Duodenal mucosa (tissue), 2 donors: Measurements from ENCODE around the gene OSBP2.
A peak's percentile ranks its signal among the peaks of the same experiment; 100 is the strongest.
"Not testable (repeated sequence)": the region's sequence is repeated elsewhere in the genome, so short reads cannot be mapped to it uniquely, and the experiment has no call there.

ENCODE experiments used
- H3K27ac ChIP-seq: one replicate; pipeline ENCODE4 v1.7.0; 2013; ENCODE audit warnings: low read depth, low read length
- H3K27me3 ChIP-seq, 2 donors: one replicate each; pipeline ENCODE4 v1.7.0; 2013; ENCODE audit warnings: low read length in 2 of 2, control low read depth in 1 of 2; ENCODE audit not compliant: insufficient read depth in 2 of 2, control insufficient read depth in 1 of 2
- H3K36me3 ChIP-seq, 2 donors: one replicate each; pipeline ENCODE4 v1.7.0; 2013; ENCODE audit warnings: low read length in 2 of 2, control low read depth in 1 of 2; ENCODE audit not compliant: insufficient read depth in 2 of 2, control insufficient read depth in 1 of 2
- H3K4me1 ChIP-seq, 2 donors: one replicate each; pipeline ENCODE4 v1.7.0; 2013; ENCODE audit warnings: low read length in 2 of 2, control low read depth in 1 of 2; ENCODE audit not compliant: insufficient read depth in 2 of 2, control insufficient read depth in 1 of 2
- H3K4me3 ChIP-seq, 2 donors: one replicate each; pipeline ENCODE4 v1.7.0; 2013; ENCODE audit warnings: low read length in 2 of 2, low read depth in 1 of 2
- H3K9ac ChIP-seq, 2 donors: one replicate each; pipeline ENCODE4 v1.7.0; 2013; ENCODE audit warnings: low read length in 2 of 2, low read depth in 1 of 2
- H3K9me3 ChIP-seq, 2 donors: one replicate each; pipeline ENCODE4 v1.7.0; 2013; ENCODE audit warnings: low read length in 2 of 2, control low read depth in 1 of 2; ENCODE audit not compliant: control insufficient read depth in 1 of 2

OSBP2 gene

DNA sequence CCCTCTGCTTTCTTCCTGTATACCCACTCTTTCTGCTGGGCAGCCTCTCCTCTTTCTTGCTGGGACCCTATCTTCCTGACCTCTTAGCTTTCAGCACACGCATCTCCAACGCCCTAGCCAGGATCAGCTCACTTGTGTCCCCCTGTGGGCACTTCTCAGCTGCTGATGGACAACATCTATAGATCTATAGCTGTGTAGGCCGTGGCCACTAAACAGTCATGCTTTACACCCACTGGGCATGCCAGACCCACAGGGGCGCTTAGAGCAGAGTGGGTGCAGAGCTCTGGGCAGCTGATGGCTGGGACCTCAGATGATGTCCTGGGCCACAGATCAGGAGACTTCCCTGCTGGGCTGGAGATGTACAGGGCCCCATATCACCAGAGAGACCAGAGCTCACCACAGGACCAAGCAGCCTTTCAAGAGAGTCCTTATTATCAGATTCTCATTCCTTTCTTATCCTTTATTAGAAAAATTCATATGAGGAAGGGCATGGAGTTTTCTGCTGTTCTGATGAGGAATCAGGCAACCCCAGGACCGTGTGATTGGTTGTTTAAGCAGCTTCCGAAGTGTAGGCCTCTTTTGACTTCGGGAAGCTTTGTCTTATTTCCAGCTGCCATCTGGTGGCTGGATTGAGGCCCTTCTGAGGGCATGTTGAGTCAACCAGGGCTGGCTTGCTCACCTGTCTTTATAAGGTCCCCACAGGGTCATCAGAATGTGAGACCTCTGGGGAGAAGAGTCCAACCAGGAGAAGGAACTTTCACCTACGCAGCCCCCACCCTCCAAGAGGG lies 60.5 kb downstream of the OSBP2 start:
- H3K27me3 ChIP-seq: no peaks in the 10 kb centered on the region
- H3K4me1 ChIP-seq: no peaks in the 10 kb centered on the region
- H3K27ac ChIP-seq: no peak overlapping the region
- H3K4me3 ChIP-seq: no peak overlapping the region
- H3K36me3 ChIP-seq: no peaks in the 10 kb centered on the region
- no peaks in the 10 kb centered on the region for H3K9me3 ChIP-seq
- H3K9ac ChIP-seq: no peak overlapping the region

DNA sequence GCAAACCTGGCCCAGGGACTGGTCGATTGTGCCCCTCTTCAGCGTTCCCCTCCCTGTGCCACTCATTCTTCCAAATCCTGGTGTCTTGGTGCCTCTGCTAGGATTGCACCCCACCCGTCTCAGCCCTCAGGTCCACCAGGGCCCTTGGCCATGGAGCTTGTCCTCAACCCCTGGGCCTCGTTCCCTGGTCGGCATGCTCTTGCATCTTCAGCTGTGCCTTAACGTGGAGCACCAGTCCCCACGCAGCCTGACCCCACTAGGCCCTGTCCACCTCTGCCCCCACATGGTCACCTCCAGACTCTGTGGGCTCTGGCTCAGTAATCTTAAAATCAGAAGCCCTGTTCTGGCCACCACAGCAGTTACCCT lies 61.1 kb downstream of the OSBP2 start:
- no peaks in the 10 kb centered on the region for H3K27me3 ChIP-seq
- no peak overlapping the region for H3K4me3 ChIP-seq
- no peaks in the 10 kb centered on the region for H3K4me1 ChIP-seq
- H3K27ac ChIP-seq: no peak overlapping the region
- no peaks in the 10 kb centered on the region for H3K36me3 ChIP-seq
- H3K9me3 ChIP-seq: no peaks in the 10 kb centered on the region
- no peak overlapping the region for H3K9ac ChIP-seq

DNA sequence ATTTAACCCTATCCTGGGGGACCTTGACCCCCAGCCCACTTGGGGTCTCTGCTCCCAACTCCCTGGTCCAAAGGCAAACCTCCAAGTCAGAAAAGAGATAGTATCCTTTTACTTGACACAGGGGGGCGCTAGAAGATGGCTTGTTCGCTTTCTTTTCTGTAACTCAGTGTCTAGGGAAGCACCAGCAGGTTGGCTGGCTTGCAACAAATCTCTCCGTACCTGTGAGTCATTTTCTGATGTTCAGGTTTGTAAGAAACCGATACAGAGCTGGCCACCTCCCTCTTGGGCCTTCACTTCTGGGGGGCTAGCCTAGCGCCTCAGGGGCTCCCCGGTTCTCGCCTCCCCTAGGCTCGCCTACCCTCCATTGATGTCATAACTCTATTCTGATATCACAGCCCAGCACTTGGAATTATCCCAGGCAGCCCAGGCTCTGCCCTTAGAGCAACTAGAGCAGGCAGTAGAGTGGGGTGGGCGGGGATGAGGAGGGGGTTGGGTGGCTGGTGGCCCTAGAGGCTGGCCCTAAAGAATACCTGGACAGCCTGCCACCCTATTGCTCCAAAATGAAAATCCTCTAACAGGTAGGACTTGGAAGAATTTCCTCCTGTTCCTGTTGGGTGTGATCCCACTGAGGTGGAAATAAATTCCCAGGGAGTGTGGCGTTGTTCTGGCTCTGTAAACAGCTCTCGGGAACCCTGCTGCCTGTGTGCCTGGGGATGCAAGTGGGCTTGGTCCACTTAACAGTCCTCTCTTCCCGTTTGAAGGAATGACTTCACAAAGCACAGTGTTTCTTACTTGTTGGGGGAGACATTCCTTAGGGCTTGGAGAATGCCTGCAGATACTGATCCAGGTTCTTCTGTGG lies 69.4 kb downstream of the OSBP2 start:
- no peak overlapping the region for H3K9ac ChIP-seq
- H3K9me3 ChIP-seq: no peaks in the 10 kb centered on the region
- peaks cover 10 to 14% of the 10 kb centered on the region in 2 donors for H3K4me1 ChIP-seq
- no peak overlapping the region for H3K4me3 ChIP-seq
- no peaks in the 10 kb centered on the region for H3K27me3 ChIP-seq
- no peak overlapping the region for H3K27ac ChIP-seq
- no peaks in the 10 kb centered on the region for H3K36me3 ChIP-seq

DNA sequence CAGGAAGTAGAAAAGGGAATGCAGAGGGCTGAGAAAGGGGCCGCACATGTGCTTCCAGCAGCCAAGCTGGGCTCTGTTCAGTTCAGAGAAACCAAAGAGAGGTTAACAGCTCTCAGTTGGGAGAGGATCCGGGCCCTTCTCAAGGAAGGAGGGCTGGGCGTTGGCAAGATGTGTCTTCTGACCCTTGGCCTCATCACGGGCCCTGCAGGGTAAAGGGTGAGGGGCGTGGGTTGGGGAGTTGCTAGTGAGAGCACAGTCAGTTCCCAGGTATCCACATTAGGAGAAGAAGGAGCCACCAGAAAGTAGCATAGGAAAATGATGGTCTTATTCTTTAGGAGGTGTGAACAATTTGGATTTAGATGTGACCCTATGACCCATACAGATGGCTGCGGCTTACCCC lies 73.0 kb downstream of the OSBP2 start:
- no peaks in the 10 kb centered on the region for H3K9me3 ChIP-seq
- no peaks in the 10 kb centered on the region for H3K36me3 ChIP-seq
- peaks cover 10 to 14% of the 10 kb centered on the region in 2 donors for H3K4me1 ChIP-seq
- H3K27ac ChIP-seq: no peak overlapping the region
- H3K27me3 ChIP-seq: no peaks in the 10 kb centered on the region
- no peak overlapping the region for H3K9ac ChIP-seq
- H3K4me3 ChIP-seq: peak overlapping the region in 1 of 2 donors; percentile 15

DNA sequence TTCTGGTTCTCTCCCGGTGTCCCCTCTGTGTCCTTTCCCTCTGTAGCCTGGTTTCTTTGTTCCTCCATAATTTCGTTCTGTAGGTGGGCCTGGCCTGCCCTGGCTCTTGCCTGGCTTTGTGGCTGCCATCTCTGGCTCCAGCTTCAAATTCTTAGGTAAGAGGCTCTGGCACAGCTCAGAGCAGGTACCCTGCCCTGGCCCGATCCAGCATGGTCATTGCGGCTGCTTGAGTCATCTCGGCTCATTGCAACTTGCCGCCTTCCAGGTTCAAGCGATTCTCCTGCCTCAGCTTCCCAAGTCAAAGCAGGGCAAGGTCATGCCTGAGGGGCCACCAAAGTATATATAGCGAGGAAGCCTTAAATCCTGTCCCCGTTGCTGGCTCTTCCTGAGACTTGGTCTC lies 76.0 kb downstream of the OSBP2 start:
- H3K9ac ChIP-seq: no peak overlapping the region
- no peak overlapping the region for H3K4me3 ChIP-seq
- H3K9me3 ChIP-seq: no peaks in the 10 kb centered on the region
- no peaks in the 10 kb centered on the region for H3K27me3 ChIP-seq
- H3K36me3 ChIP-seq: no peaks in the 10 kb centered on the region
- H3K4me1 ChIP-seq: peaks cover 10 to 14% of the 10 kb centered on the region in 2 donors
- no peak overlapping the region for H3K27ac ChIP-seq

DNA sequence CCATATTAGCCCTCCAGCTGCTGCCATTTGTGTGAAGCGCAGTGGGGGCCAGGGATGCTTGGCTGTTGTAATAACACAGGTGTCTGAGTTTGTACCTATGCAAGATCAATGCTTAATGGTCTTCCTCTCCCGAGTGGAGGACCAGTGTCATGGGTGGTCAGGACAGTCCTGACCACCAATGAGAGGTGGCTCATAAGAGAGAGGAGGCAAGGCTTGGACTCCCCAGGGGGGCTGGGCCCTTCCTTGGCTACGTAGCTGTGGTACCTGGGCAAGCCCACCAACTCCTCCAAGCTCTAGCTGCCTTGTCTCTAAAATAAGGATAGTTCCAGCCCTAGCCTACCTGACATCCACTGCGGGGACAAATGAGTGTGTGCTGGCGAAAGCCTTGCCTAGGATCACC lies 79.2 kb downstream of the OSBP2 start:
- no peaks in the 10 kb centered on the region for H3K36me3 ChIP-seq
- no peaks in the 10 kb centered on the region for H3K4me1 ChIP-seq
- no peak overlapping the region for H3K4me3 ChIP-seq
- H3K9ac ChIP-seq: no peak overlapping the region
- H3K27ac ChIP-seq: no peak overlapping the region
- no peaks in the 10 kb centered on the region for H3K9me3 ChIP-seq
- H3K27me3 ChIP-seq: no peaks in the 10 kb centered on the region

DNA sequence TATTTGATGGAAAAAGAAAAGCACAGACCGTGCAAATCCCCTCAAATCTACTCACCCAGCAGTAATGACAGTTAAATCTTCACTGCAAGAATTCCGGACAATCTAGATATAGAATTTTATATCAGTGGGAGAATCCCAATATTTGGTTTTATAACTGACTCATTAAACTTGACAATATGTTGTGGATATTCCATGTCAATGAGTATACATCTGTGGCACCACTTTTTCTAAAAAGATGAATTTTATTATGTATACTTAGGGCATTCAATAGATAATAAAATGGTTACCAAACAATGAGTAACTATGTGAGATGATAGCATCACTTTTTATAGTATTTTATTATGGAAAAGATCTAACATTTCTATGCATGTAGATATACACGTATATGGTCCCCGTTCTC lies 79.9 kb downstream of the OSBP2 start:
- no peaks in the 10 kb centered on the region for H3K9me3 ChIP-seq
- H3K27me3 ChIP-seq: no peaks in the 10 kb centered on the region
- no peaks in the 10 kb centered on the region for H3K36me3 ChIP-seq
- H3K4me1 ChIP-seq: no peaks in the 10 kb centered on the region
- no peak overlapping the region for H3K4me3 ChIP-seq
- H3K27ac ChIP-seq: no peak overlapping the region
- H3K9ac ChIP-seq: no peak overlapping the region

DNA sequence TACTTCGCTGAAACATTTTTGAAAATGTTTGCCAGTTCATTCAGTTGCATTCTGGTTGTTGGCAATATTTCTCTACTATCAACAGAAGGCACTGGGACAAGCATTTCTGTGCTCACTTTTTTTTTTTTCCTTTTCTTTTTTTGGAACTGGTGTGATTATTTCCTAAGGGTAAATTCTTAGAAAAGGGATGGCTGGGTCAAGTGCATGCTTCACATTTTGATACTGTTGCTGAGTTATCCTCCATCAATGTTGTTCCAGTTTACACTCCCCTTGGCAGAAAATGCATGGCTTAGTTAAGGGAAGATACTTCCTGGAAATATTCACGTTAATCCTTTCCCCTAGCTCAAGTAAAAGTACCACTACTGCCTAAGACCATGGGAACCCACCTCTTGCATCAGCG lies 81.8 kb downstream of the OSBP2 start:
- Histone ChIP-seq H3K36me3 (no peaks in the 10 kb centered on the region), H3K4me3 (no peak overlapping the region), H3K27me3 (no peaks in the 10 kb centered on the region), H3K4me1 (no peaks in the 10 kb centered on the region), H3K9ac (no peak overlapping the region), H3K9me3 (no peaks in the 10 kb centered on the region), H3K27ac (no peak overlapping the region)

DNA sequence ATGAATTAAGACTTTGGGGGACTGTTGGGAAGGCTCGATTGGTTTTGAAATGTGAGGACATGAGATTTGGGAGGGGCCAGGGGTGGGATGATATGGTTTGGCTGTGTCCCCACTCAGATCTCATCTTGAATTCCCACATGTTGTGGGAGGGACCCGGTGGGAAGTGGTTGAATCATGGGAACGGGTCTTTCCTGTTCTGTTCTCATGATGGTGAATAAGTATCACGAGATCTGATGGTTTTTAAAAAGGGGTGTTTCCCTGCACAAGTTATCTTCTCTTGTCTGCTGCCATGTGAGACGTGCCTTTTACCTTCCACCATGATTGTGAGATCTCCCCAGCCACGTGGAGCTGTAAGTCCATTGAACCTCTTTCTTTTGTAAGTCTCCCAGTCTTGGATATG lies 82.5 kb downstream of the OSBP2 start:
- H3K27ac ChIP-seq, H3K4me3 ChIP-seq, H3K9ac ChIP-seq, H3K9me3 ChIP-seq, H3K4me1 ChIP-seq, H3K36me3 ChIP-seq, H3K27me3 ChIP-seq: not testable (repeated sequence)

DNA sequence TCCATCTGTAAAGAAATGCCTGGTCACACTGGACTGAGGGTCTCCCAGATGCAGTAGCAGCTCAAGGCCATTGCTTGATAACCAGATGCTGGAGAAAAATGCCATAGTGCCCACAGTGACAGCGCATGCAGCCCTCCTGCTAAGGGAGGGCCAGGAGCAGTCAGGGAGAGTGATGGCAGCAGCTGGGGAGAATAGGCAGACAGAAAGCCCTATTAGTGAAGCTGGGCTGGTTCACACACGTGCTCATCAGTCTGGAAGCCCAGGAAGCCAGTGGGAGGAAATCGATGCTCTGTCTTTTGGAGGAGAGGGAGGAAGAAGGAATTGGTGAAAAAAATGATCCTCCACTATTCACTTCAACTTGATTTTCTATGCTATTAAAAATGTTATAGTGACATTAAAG lies 82.9 kb downstream of the OSBP2 start:
- no peak overlapping the region for H3K27ac ChIP-seq
- no peak overlapping the region for H3K9ac ChIP-seq
- H3K36me3 ChIP-seq: no peaks in the 10 kb centered on the region
- no peaks in the 10 kb centered on the region for H3K9me3 ChIP-seq
- H3K4me1 ChIP-seq: no peaks in the 10 kb centered on the region
- H3K4me3 ChIP-seq: no peak overlapping the region
- no peaks in the 10 kb centered on the region for H3K27me3 ChIP-seq
